ENCODE results near the gene CFTR. TPM values are rescaled to one million over a fixed set of nuclear protein-coding genes. Genes with fewer than 3 reads are reported as not detected.

Gene CFTR
- polyA plus RNA-seq, 1 donor from 2014 or later, result not detected

- Mint-ChIP-seq H3K9me3 (peaks cover 0 to 3% (median 0%) of the 10 kb centered on the region in 3 donors), H3K27me3 (no peaks in the 10 kb centered on the region), H3K4me3 (no peak overlapping the region), H3K27ac (no peak overlapping the region), H3K4me1 (no peaks in the 10 kb centered on the region), H3K36me3 (no peaks in the 10 kb centered on the region)
Measured at GRCh38 chr7:117590191-117590590, 110.4 kb downstream of the CFTR start.

- no peak overlapping the region for H3K4me3 Mint-ChIP-seq
- no peak overlapping the region for H3K27ac Mint-ChIP-seq
- H3K36me3 Mint-ChIP-seq, result no peaks in the 10 kb centered on the region
- no peaks in the 10 kb centered on the region for H3K27me3 Mint-ChIP-seq
- peaks cover 0 to under 1% (median 0%) of the 10 kb centered on the region in 3 donors for H3K9me3 Mint-ChIP-seq
- H3K4me1 Mint-ChIP-seq, result no peaks in the 10 kb centered on the region
Measured at GRCh38 chr7:117592011-117592635, 112.3 kb downstream of the CFTR start.

- Mint-ChIP-seq H3K36me3 (no peaks in the 10 kb centered on the region), H3K4me3 (no peak overlapping the region), H3K9me3 (no peaks in the 10 kb centered on the region), H3K27ac (no peak overlapping the region), H3K4me1 (no peaks in the 10 kb centered on the region), H3K27me3 (no peaks in the 10 kb centered on the region)
Measured at GRCh38 chr7:117596134-117596533, 116.3 kb downstream of the CFTR start.

GRCh38 chr7:117597755-117598154, 117.9 kb downstream of the CFTR start:
- no peaks in the 10 kb centered on the region for H3K4me1 Mint-ChIP-seq

GRCh38 chr7:117600911-117601310, 121.1 kb downstream of the CFTR start:
- Mint-ChIP-seq H3K36me3 (no peaks in the 10 kb centered on the region), H3K27me3 (peaks cover under 1% of the 10 kb centered on the region), H3K9me3 (peaks cover 0 to under 1% (median 0%) of the 10 kb centered on the region in 3 donors), H3K4me3 (no peak overlapping the region), H3K27ac (no peak overlapping the region), H3K4me1 (no peaks in the 10 kb centered on the region)

More at GRCh38 chr7:117597755-117598154, 117.9 kb downstream of the CFTR start:
- Mint-ChIP-seq H3K9me3 (no peaks in the 10 kb centered on the region), H3K27ac (no peak overlapping the region), H3K27me3 (no peaks in the 10 kb centered on the region), H3K4me3 (no peak overlapping the region), H3K36me3 (no peaks in the 10 kb centered on the region)

GRCh38 chr7:117603627-117604026, 123.8 kb downstream of the CFTR start:
- peaks cover 2% of the 10 kb centered on the region for H3K27me3 Mint-ChIP-seq
- H3K4me3 Mint-ChIP-seq, result no peak overlapping the region
- H3K36me3 Mint-ChIP-seq, result no peaks in the 10 kb centered on the region
- peaks cover 0 to 4% (median 2%) of the 10 kb centered on the region in 3 donors for H3K9me3 Mint-ChIP-seq
- no peak overlapping the region for H3K27ac Mint-ChIP-seq
- no peaks in the 10 kb centered on the region for H3K4me1 Mint-ChIP-seq

GRCh38 chr7:117605712-117606111, 125.9 kb downstream of the CFTR start:
- Mint-ChIP-seq H3K36me3 (no peaks in the 10 kb centered on the region), H3K4me3 (no peak overlapping the region)

GRCh38 chr7:117606132-117606531, 126.3 kb downstream of the CFTR start:
- no peak overlapping the region for H3K4me3 Mint-ChIP-seq
- H3K27ac Mint-ChIP-seq, result no peak overlapping the region
- H3K36me3 Mint-ChIP-seq, result no peaks in the 10 kb centered on the region
- peaks cover 0 to 4% (median 2%) of the 10 kb centered on the region in 3 donors for H3K9me3 Mint-ChIP-seq
- no peaks in the 10 kb centered on the region for H3K4me1 Mint-ChIP-seq
- H3K27me3 Mint-ChIP-seq, result peaks cover 2% of the 10 kb centered on the region

More at GRCh38 chr7:117605712-117606111, 125.9 kb downstream of the CFTR start:
- Mint-ChIP-seq H3K27ac (no peak overlapping the region), H3K4me1 (no peaks in the 10 kb centered on the region), H3K27me3 (peaks cover 2% of the 10 kb centered on the region), H3K9me3 (peaks cover 0 to 4% (median 2%) of the 10 kb centered on the region in 3 donors)

- Mint-ChIP-seq H3K4me1 (no peaks in the 10 kb centered on the region), H3K27me3 (peaks cover 2% of the 10 kb centered on the region)
Measured at GRCh38 chr7:117610396-117610795, 130.6 kb downstream of the CFTR start.

GRCh38 chr7:117612637-117613036, 132.8 kb downstream of the CFTR start:
- H3K36me3 Mint-ChIP-seq, result peaks cover 1% of the 10 kb centered on the region
- no peak overlapping the region for H3K27ac Mint-ChIP-seq
- no peaks in the 10 kb centered on the region for H3K4me1 Mint-ChIP-seq
- H3K4me3 Mint-ChIP-seq, result no peak overlapping the region
- peaks cover 0 to under 1% (median 0%) of the 10 kb centered on the region in 3 donors for H3K9me3 Mint-ChIP-seq
- H3K27me3 Mint-ChIP-seq, result no peaks in the 10 kb centered on the region

More at GRCh38 chr7:117610396-117610795, 130.6 kb downstream of the CFTR start:
- Mint-ChIP-seq H3K4me3 (no peak overlapping the region), H3K9me3 (peaks cover 0 to 4% (median 2%) of the 10 kb centered on the region in 3 donors), H3K36me3 (peaks cover 1% of the 10 kb centered on the region), H3K27ac (no peak overlapping the region)

- Mint-ChIP-seq H3K4me1 (no peaks in the 10 kb centered on the region), H3K9me3 (peaks cover 0 to 4% (median 0%) of the 10 kb centered on the region in 3 donors), H3K27me3 (peaks cover 2% of the 10 kb centered on the region), H3K36me3 (peaks cover 1% of the 10 kb centered on the region), H3K4me3 (no peak overlapping the region), H3K27ac (no peak overlapping the region)
Measured at GRCh38 chr7:117616694-117617093, 136.9 kb downstream of the CFTR start.

- Mint-ChIP-seq H3K9me3 (peaks cover 0 to 4% (median 0%) of the 10 kb centered on the region in 3 donors), H3K27me3 (peaks cover 2% of the 10 kb centered on the region), H3K27ac (no peak overlapping the region), H3K4me3 (no peak overlapping the region), H3K36me3 (no peaks in the 10 kb centered on the region), H3K4me1 (no peaks in the 10 kb centered on the region)
Measured at GRCh38 chr7:117619681-117620080, 139.9 kb downstream of the CFTR start.

- H3K4me3 Mint-ChIP-seq, result no peak overlapping the region
- peaks cover 2% of the 10 kb centered on the region for H3K27me3 Mint-ChIP-seq
- no peaks in the 10 kb centered on the region for H3K4me1 Mint-ChIP-seq
- no peak overlapping the region for H3K27ac Mint-ChIP-seq
- no peaks in the 10 kb centered on the region for H3K36me3 Mint-ChIP-seq
- peaks cover 0 to 4% (median 0%) of the 10 kb centered on the region in 3 donors for H3K9me3 Mint-ChIP-seq
Measured at GRCh38 chr7:117621075-117621618, 141.3 kb downstream of the CFTR start.

- Mint-ChIP-seq H3K4me3 (no peak overlapping the region), H3K27me3 (peaks cover 2% of the 10 kb centered on the region), H3K4me1 (no peaks in the 10 kb centered on the region), H3K27ac (no peak overlapping the region), H3K9me3 (no peaks in the 10 kb centered on the region), H3K36me3 (no peaks in the 10 kb centered on the region)
Measured at GRCh38 chr7:117623606-117624005, 143.8 kb downstream of the CFTR start.

- Mint-ChIP-seq H3K4me1 (no peaks in the 10 kb centered on the region), H3K27ac (no peak overlapping the region), H3K36me3 (no peaks in the 10 kb centered on the region), H3K27me3 (no peaks in the 10 kb centered on the region), H3K9me3 (peaks cover 0 to 4% (median 2%) of the 10 kb centered on the region in 3 donors), H3K4me3 (no peak overlapping the region)
Measured at GRCh38 chr7:117630501-117630900, 150.7 kb downstream of the CFTR start.

All from IgD-negative memory B cell (primary cell).